IPS DF 6.9 (cell line): Measurements from ENCODE around the gene SOX1.

Experiments used
- DNase-seq: peaks from one replicate; pipeline ENCODE4 v3.0.0-alpha.2; 2013; ENCODE audit warnings: low read depth, low spot score
- H3K27ac ChIP-seq: one replicate; pipeline ENCODE4 v1.5.1; 2013; ENCODE audit warnings: low read length, control low read depth
- H3K27me3 ChIP-seq: 2 replicates; pipeline ENCODE4 v1.6.1; 2013; ENCODE audit warnings: mild to moderate bottlenecking, low read length; ENCODE audit not compliant: control insufficient read depth, insufficient read depth
- H3K36me3 ChIP-seq: 2 replicates; pipeline ENCODE4 v1.6.1; 2013; ENCODE audit warnings: low read length; ENCODE audit not compliant: control insufficient read depth, insufficient read depth
- H3K4me1 ChIP-seq: 2 replicates; pipeline ENCODE4 v1.6.1; 2013; ENCODE audit warnings: low read length; ENCODE audit not compliant: control insufficient read depth, insufficient read depth
- H3K4me3 ChIP-seq: 2 replicates; pipeline ENCODE4 v1.5.1; 2013; ENCODE audit warnings: mild to moderate bottlenecking, low read length
- H3K9me3 ChIP-seq: 2 replicates; pipeline ENCODE4 v1.6.1; 2013; ENCODE audit warnings: low read length, inconsistent platforms; ENCODE audit not compliant: control insufficient read depth, insufficient read depth
- whole genome bisulfite sequencing: extraction: QIAGEN DNeasy Blood & Tissue Kit; methylation state at CpG from one replicate; pipeline ENCODE4 v1.1.7; 2013; ENCODE audit warnings: mixed read lengths, missing lambda C conversion rate; ENCODE audit not compliant: insufficient read length, insufficient coverage; 5-methylcytosine and 5-hydroxymethylcytosine counted together

Gene SOX1

GRCh38 chr13:112105892-112106291 lies 38.9 kb downstream of the SOX1 start:
- no peak overlapping the region for H3K4me3 ChIP-seq
- H3K9me3 ChIP-seq = no peaks in the 10 kb centered on the region
- H3K36me3 ChIP-seq = no peaks in the 10 kb centered on the region; the same call in 1 of the 2 replicates
- H3K27me3 ChIP-seq = peaks cover 69% of the 10 kb centered on the region
- H3K4me1 ChIP-seq = peaks cover 12% of the 10 kb centered on the region
- DNase-seq = peak; percentile 35
- H3K27ac ChIP-seq = no peak overlapping the region
- WGBS = no CpG with 5 or more reads among the region's 21 CpGs

GRCh38 chr13:112106478-112107141 lies 39.7 kb downstream of the SOX1 start:
- no peak for DNase-seq
- no peak overlapping the region for H3K27ac ChIP-seq
- peaks cover 67% of the 10 kb centered on the region for H3K27me3 ChIP-seq
- peaks cover 12% of the 10 kb centered on the region for H3K4me1 ChIP-seq
- 0 out of 2 replicates have a peak overlapping the region, but pooled peaks have one; percentile 16 for H3K4me3 ChIP-seq
- no peaks in the 10 kb centered on the region; the same call in 1 of the 2 replicates for H3K36me3 ChIP-seq
- no peaks in the 10 kb centered on the region for H3K9me3 ChIP-seq
- WGBS = no CpG with 5 or more reads among the region's 36 CpGs

- Histone ChIP-seq H3K9me3 (no peaks in the 10 kb centered on the region), H3K27ac (no peak overlapping the region), H3K4me1 (peaks cover 11% of the 10 kb centered on the region), H3K27me3 (peaks cover 62% of the 10 kb centered on the region), H3K4me3 (no peak overlapping the region), H3K36me3 (no peaks in the 10 kb centered on the region; the same call in 1 of the 2 replicates)
- WGBS = no CpG with 5 or more reads among the region's 18 CpGs
- no peak for DNase-seq
These were observed 40.3 kb downstream of the SOX1 start for GRCh38 chr13:112107289-112107688.

- DNase-seq = no peak
- H3K27me3 ChIP-seq = peaks cover 35% of the 10 kb centered on the region
- H3K4me1 ChIP-seq = peaks cover 4% of the 10 kb centered on the region; the same call in 1 of the 2 replicates
- H3K4me3 ChIP-seq = no peak overlapping the region
- no peaks in the 10 kb centered on the region for H3K36me3 ChIP-seq
- H3K27ac ChIP-seq = no peak overlapping the region
- no peaks in the 10 kb centered on the region for H3K9me3 ChIP-seq
These were observed 43.5 kb downstream of the SOX1 start for GRCh38 chr13:112110479-112110878.

GRCh38 chr13:112111239-112111857 lies 44.4 kb downstream of the SOX1 start:
- H3K27me3 ChIP-seq = peaks cover 26% of the 10 kb centered on the region
- H3K4me1 ChIP-seq = peaks cover 4% of the 10 kb centered on the region; the same call in 1 of the 2 replicates
- no CpG with 5 or more reads among the region's 10 CpGs for WGBS
- H3K36me3 ChIP-seq = no peaks in the 10 kb centered on the region
- no peak for DNase-seq
- H3K27ac ChIP-seq = no peak overlapping the region
- H3K4me3 ChIP-seq = no peak overlapping the region
- no peaks in the 10 kb centered on the region for H3K9me3 ChIP-seq

- peaks cover 13% of the 10 kb centered on the region for H3K27me3 ChIP-seq
- H3K9me3 ChIP-seq = no peaks in the 10 kb centered on the region
- peaks cover 1% of the 10 kb centered on the region; the same call in 1 of the 2 replicates for H3K4me1 ChIP-seq
- WGBS = no CpG with 5 or more reads among the region's 15 CpGs
- H3K4me3 ChIP-seq = no peak overlapping the region
- no peak overlapping the region for H3K27ac ChIP-seq
- no peaks in the 10 kb centered on the region for H3K36me3 ChIP-seq
- no peak for DNase-seq
These were observed 45.8 kb downstream of the SOX1 start for GRCh38 chr13:112112534-112113276.

- no peak for DNase-seq
- Histone ChIP-seq H3K9me3 (no peaks in the 10 kb centered on the region), H3K27ac (no peak overlapping the region), H3K4me3 (no peak overlapping the region), H3K4me1 (peaks cover 1% of the 10 kb centered on the region; the same call in 1 of the 2 replicates), H3K27me3 (peaks cover 8% of the 10 kb centered on the region; the same call in 1 of the 2 replicates), H3K36me3 (no peaks in the 10 kb centered on the region)
- no CpG with 5 or more reads among the region's 7 CpGs for WGBS
These were observed 46.4 kb downstream of the SOX1 start for GRCh38 chr13:112113348-112113747.

GRCh38 chr13:112113851-112114250 lies 46.9 kb downstream of the SOX1 start:
- Histone ChIP-seq H3K4me1 (peaks cover 1% of the 10 kb centered on the region; the same call in 1 of the 2 replicates), H3K27ac (no peak overlapping the region), H3K9me3 (no peaks in the 10 kb centered on the region), H3K4me3 (no peak overlapping the region), H3K36me3 (no peaks in the 10 kb centered on the region), H3K27me3 (peaks cover 3% of the 10 kb centered on the region; the same call in 1 of the 2 replicates)
- no peak for DNase-seq
- no CpG with 5 or more reads among the region's 4 CpGs for WGBS

- H3K36me3 ChIP-seq = no peaks in the 10 kb centered on the region
- H3K9me3 ChIP-seq = no peaks in the 10 kb centered on the region
- peaks cover 2% of the 10 kb centered on the region; the same call in 1 of the 2 replicates for H3K4me1 ChIP-seq
- H3K4me3 ChIP-seq = no peak overlapping the region
- WGBS = no CpG with 5 or more reads among the region's 11 CpGs
- no peak for DNase-seq
- H3K27ac ChIP-seq = no peak overlapping the region
- no peaks in the 10 kb centered on the region for H3K27me3 ChIP-seq
These were observed 47.4 kb downstream of the SOX1 start for GRCh38 chr13:112114391-112114790.

GRCh38 chr13:112115403-112116091 lies 48.6 kb downstream of the SOX1 start:
- Histone ChIP-seq H3K4me3 (no peak overlapping the region), H3K27ac (no peak overlapping the region), H3K27me3 (no peaks in the 10 kb centered on the region), H3K36me3 (no peaks in the 10 kb centered on the region), H3K4me1 (peaks cover 2% of the 10 kb centered on the region; the same call in 1 of the 2 replicates), H3K9me3 (no peaks in the 10 kb centered on the region)
- no peak for DNase-seq
- WGBS = no CpG with 5 or more reads among the region's 20 CpGs
